ENCODE results near the gene SCMH1.

DNA sequence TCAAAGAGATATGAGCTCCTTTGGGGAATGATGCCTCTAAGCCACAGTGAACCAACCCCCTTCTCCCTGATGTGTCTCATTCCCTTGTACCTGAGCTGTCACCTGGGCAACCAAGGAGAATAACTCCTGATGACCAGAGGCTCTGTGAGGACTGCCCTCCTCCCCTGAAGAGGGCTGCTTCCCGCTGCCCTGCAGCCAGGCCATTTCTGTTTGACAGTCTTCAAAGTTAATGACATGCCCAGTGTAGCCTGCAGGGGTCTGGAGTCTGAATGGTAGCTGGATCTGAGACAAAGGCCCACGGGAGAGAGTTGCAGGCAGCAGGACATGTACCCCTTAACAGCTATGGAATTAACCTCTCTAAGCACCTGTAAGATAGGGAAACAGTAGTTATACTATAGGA is 217.2 kb downstream of the SCMH1 start:
- no peak for TF ChIP-seq GATA2 (IDR thresholded peaks at IDR 0.05; ENCODE audit: low read depth, low read length)
- no peak for TF ChIP-seq GATA3 (IDR thresholded peaks at IDR 0.05; ENCODE audit: low read depth, low read length)

All from SH-SY5Y (cell line).